WTC11 (cell line): ENCODE results near the gene GDNF. TPM values are rescaled to one million over a fixed set of nuclear protein-coding genes. Genes with fewer than 3 reads are reported as not detected.

Experiments used
- ATAC-seq: fragments of 200-7000 bp; cut with Tn5 transposase; 2 replicates; pipeline ENCODE4 v1.10.0; 2021; ENCODE audit warnings: mild to moderate bottlenecking, moderate library complexity
- CTCF ChIA-PET: fragments of 300-600 bp; sonication (Branson Sonifier 250); formaldehyde crosslinking; loops from one replicate; lab custom pipeline; 2021; ENCODE audit warnings: antibody characterized with exemption; lab: Charles Lee
- POLR2A ChIA-PET: fragments of 350-600 bp; sonication (Branson Sonifier 250); formaldehyde crosslinking; loops from one replicate; lab custom pipeline; 2021; ENCODE audit warnings: antibody characterized with exemption; lab: Charles Lee
- DNase-seq: peaks from one replicate; pipeline ENCODE4 v3.0.0; 2021; ENCODE audit warnings: low spot score
- H3K27ac Mint-ChIP-seq: 2 replicates; pipeline ENCODE4 v1.8.0; 2021; ENCODE audit warnings: mixed read lengths
- H3K27me3 Mint-ChIP-seq: 2 replicates; pipeline ENCODE4 v1.8.0; 2021; ENCODE audit warnings: low read depth, mild to moderate bottlenecking, moderate library complexity, mixed read lengths
- H3K36me3 Mint-ChIP-seq: 2 replicates; pipeline ENCODE4 v1.8.0; 2021; ENCODE audit warnings: mixed read lengths
- H3K4me1 Mint-ChIP-seq: 2 replicates; pipeline ENCODE4 v1.8.0; 2022; ENCODE audit warnings: mixed read lengths
- H3K4me3 Mint-ChIP-seq: 2 replicates; pipeline ENCODE4 v1.8.0; 2021; ENCODE audit warnings: mild to moderate bottlenecking, moderate library complexity, mixed read lengths
- H3K9me3 Mint-ChIP-seq: 2 replicates; pipeline ENCODE4 v1.8.0; 2021; ENCODE audit warnings: mixed read lengths
- ARID4B ChIP-seq: sonication (generic); formaldehyde crosslinking; IDR thresholded peaks from 2 replicates; pipeline ENCODE4 v1.8.0; 2023; ENCODE audit warnings: missing genetic modification reagents, mild to moderate bottlenecking, borderline replicate concordance
- ATF6 ChIP-seq: sonication (generic); formaldehyde crosslinking; IDR thresholded peaks from 2 replicates; pipeline ENCODE4 v1.8.1; 2023; ENCODE audit warnings: mild to moderate bottlenecking, missing genetic modification reagents
- CTCF ChIP-seq: fragments of 200-600 bp; IDR thresholded peaks from 2 replicates; pipeline ENCODE4 v1.8.0; 2022; ENCODE audit warnings: antibody characterized with exemption
- ESRRA ChIP-seq: sonication (generic); formaldehyde crosslinking; IDR thresholded peaks from 2 replicates; pipeline ENCODE4 v1.8.1; 2022; ENCODE audit warnings: mild to moderate bottlenecking, missing genetic modification reagents, borderline replicate concordance
- ETV6 ChIP-seq: sonication (generic); formaldehyde crosslinking; IDR thresholded peaks from 2 replicates; pipeline ENCODE4 v1.8.1; 2022; ENCODE audit warnings: mild to moderate bottlenecking, missing genetic modification reagents
- FOXK1 ChIP-seq: sonication (generic); formaldehyde crosslinking; IDR thresholded peaks from 2 replicates; pipeline ENCODE4 v1.8.0; 2022; ENCODE audit warnings: mild to moderate bottlenecking, moderate library complexity, missing genetic modification reagents
- FOXP1 ChIP-seq: sonication (generic); formaldehyde crosslinking; IDR thresholded peaks from 2 replicates; pipeline ENCODE4 v1.8.0; 2022; ENCODE audit warnings: missing genetic modification reagents, mild to moderate bottlenecking, moderate library complexity, borderline replicate concordance
- IRF1 ChIP-seq: sonication (generic); formaldehyde crosslinking; IDR thresholded peaks from 2 replicates; pipeline ENCODE4 v1.8.0; 2023; ENCODE audit warnings: missing genetic modification reagents
- MAX ChIP-seq: sonication (generic); formaldehyde crosslinking; IDR thresholded peaks from 2 replicates; pipeline ENCODE4 v1.8.0; 2022; ENCODE audit warnings: mild to moderate bottlenecking, missing genetic modification reagents
- RELA ChIP-seq: sonication (generic); formaldehyde crosslinking; IDR thresholded peaks from 2 replicates; pipeline ENCODE4 v1.8.1; 2022; ENCODE audit warnings: missing genetic modification reagents, mild to moderate bottlenecking, borderline replicate concordance
- SP1 ChIP-seq: sonication (generic); formaldehyde crosslinking; conservative IDR thresholded peaks from 2 replicates; pipeline ENCODE4 v1.8.1; 2022; ENCODE audit warnings: missing genetic modification reagents
- USF2 ChIP-seq: sonication (generic); formaldehyde crosslinking; IDR thresholded peaks from 2 replicates; pipeline ENCODE4 v1.8.1; 2023; ENCODE audit warnings: mild to moderate bottlenecking, missing genetic modification reagents, moderate library complexity
- ZBTB43 ChIP-seq: sonication (generic); formaldehyde crosslinking; IDR thresholded peaks from 2 replicates; pipeline ENCODE4 v1.8.1; 2023; ENCODE audit warnings: mild to moderate bottlenecking, missing genetic modification reagents
- ZMAT4 ChIP-seq: fragments of 250-450 bp; sonication (Bioruptor Pico); IDR thresholded peaks from 2 replicates; pipeline ENCODE4 v1.9.0; 2021; ENCODE audit warnings: mild to moderate bottlenecking
- ZNF671 ChIP-seq: fragments of 250-450 bp; sonication (Bioruptor Pico); IDR thresholded peaks from 2 replicates; pipeline ENCODE4 v1.8.0; 2021; ENCODE audit warnings: mild to moderate bottlenecking
- total RNA-seq: library from RNA; stranded (reverse); gene quantifications from 3 replicates; pipeline ENCODE4 v1.2.3, GENCODE V29; 2021
- TF ChIP-seq, protein P1 (sequence below): sonication (generic); formaldehyde crosslinking; IDR thresholded peaks from 2 replicates; pipeline ENCODE4 v1.8.1; 2022; ENCODE audit warnings: low read depth, mild to moderate bottlenecking, moderate library complexity, missing genetic modification reagents, borderline replicate concordance
- TF ChIP-seq, protein P2 (sequence below): fragments of 250-450 bp; sonication (Bioruptor Pico); IDR thresholded peaks from 2 replicates; pipeline ENCODE4 v2.1.2; 2022; ENCODE audit warnings: mild to moderate bottlenecking, moderate library complexity
- TF ChIP-seq, protein P3 (sequence below): fragments of 250-450 bp; sonication (Bioruptor Pico); IDR thresholded peaks from 2 replicates; pipeline ENCODE4 v1.8.0; 2021; ENCODE audit warnings: mild to moderate bottlenecking

GDNF gene
- total RNA-seq, 1 experiment from 2014 or later, result 4.7 TPM

GRCh38 chr5:37836592-37837413, 3.0 kb downstream of the GDNF start:
- peak overlapping the region; percentile 82 for H3K4me3 Mint-ChIP-seq
- H3K36me3 Mint-ChIP-seq, result no peaks in the 10 kb centered on the region
- CTCF ChIA-PET, result interaction anchor here (0.6 to 3.3 kb wide), 17 partner anchors 10 to 546 kb away, joined by 3 to 25 read pairs (median 4); partner anchors contain the start of gene NUP155
- no peaks in the 10 kb centered on the region for H3K9me3 Mint-ChIP-seq
- H3K27ac Mint-ChIP-seq, result no peak overlapping the region
- peaks cover 99% of the 10 kb centered on the region for H3K27me3 Mint-ChIP-seq
- POLR2A ChIA-PET, result no interaction called here
- DNase-seq (peak; percentile 60), ATAC-seq (peak; percentile 3)
- H3K4me1 Mint-ChIP-seq, result peaks cover 73% of the 10 kb centered on the region
- TF ChIP-seq ARID4B (CRISPR knock-in tag) (0 out of 2 replicates have a peak, but pooled peaks have one; percentile 59), USF2 (0 out of 2 replicates have a peak, but pooled peaks have one; percentile 7), FOXK1 (CRISPR knock-in tag) (peak; percentile 55), RELA (peak; percentile 41; the same call in 1 of the 2 replicates), CTCF (no peak), ZNF671 (CRISPR knock-in tag) (no peak), ATF6 (0 out of 2 replicates have a peak, but pooled peaks have one; percentile 70), MAX (CRISPR knock-in tag) (peak; percentile 83; the same call in 1 of the 2 replicates), ZMAT4 (CRISPR knock-in tag) (no peak), FOXP1 (peak; percentile 73), SP1 (CRISPR knock-in tag) (peak; percentile 29; the same call in 1 of the 2 replicates), ETV6 (peak; percentile 43; the same call in 1 of the 2 replicates), ZBTB43 (CRISPR knock-in tag) (no peak), IRF1 (CRISPR knock-in tag) (peak; percentile 64; the same call in 1 of the 2 replicates), ESRRA (CRISPR knock-in tag) (peak; percentile 31; the same call in 1 of the 2 replicates)
- TF ChIP-seq, protein P1, sequence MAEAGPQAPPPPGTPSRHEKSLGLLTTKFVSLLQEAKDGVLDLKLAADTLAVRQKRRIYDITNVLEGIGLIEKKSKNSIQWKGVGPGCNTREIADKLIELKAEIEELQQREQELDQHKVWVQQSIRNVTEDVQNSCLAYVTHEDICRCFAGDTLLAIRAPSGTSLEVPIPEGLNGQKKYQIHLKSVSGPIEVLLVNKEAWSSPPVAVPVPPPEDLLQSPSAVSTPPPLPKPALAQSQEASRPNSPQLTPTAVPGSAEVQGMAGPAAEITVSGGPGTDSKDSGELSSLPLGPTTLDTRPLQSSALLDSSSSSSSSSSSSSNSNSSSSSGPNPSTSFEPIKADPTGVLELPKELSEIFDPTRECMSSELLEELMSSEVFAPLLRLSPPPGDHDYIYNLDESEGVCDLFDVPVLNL (CRISPR knock-in tag), result peak; percentile 45; the same call in 1 of the 2 replicates
- TF ChIP-seq, protein P2, sequence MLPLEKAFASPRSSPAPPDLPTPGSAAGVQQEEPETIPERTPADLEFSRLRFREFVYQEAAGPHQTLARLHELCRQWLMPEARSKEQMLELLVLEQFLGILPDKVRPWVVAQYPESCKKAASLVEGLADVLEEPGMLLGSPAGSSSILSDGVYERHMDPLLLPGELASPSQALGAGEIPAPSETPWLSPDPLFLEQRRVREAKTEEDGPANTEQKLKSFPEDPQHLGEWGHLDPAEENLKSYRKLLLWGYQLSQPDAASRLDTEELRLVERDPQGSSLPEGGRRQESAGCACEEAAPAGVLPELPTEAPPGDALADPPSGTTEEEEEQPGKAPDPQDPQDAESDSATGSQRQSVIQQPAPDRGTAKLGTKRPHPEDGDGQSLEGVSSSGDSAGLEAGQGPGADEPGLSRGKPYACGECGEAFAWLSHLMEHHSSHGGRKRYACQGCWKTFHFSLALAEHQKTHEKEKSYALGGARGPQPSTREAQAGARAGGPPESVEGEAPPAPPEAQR (CRISPR knock-in tag), result 0 out of 2 replicates have a peak, but pooled peaks have one; percentile 49
- TF ChIP-seq, protein P3, sequence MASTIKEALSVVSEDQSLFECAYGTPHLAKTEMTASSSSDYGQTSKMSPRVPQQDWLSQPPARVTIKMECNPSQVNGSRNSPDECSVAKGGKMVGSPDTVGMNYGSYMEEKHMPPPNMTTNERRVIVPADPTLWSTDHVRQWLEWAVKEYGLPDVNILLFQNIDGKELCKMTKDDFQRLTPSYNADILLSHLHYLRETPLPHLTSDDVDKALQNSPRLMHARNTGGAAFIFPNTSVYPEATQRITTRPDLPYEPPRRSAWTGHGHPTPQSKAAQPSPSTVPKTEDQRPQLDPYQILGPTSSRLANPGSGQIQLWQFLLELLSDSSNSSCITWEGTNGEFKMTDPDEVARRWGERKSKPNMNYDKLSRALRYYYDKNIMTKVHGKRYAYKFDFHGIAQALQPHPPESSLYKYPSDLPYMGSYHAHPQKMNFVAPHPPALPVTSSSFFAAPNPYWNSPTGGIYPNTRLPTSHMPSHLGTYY, result no peak
